HEK293 (cell line): ENCODE measurements around the gene SLC18A2.
A peak's percentile ranks its signal among the peaks of the same experiment; 100 is the strongest.

ENCODE experiments used
- CTCF ChIA-PET: fragments of 350-600 bp; formaldehyde crosslinking; extraction: SDS; loops from one replicate; lab custom pipeline; 2021; ENCODE audit warnings: antibody characterized with exemption; lab: Yijun Ruan, JAX
- POLR2A ChIA-PET: fragments of 300-600 bp; formaldehyde crosslinking; extraction: SDS; loops from one replicate; lab custom pipeline; 2020; ENCODE audit warnings: antibody characterized with exemption, inconsistent platforms; lab: Yijun Ruan, JAX
- H3K27ac ChIP-seq: fragments of 200-500 bp; sonication (Bioruptor generic); 2 replicates; pipeline ENCODE4 v1.5.1; 2014; ENCODE audit warnings: low read depth, low read length, control low read depth, inconsistent platforms; ENCODE audit errors: extremely low read depth
- H3K36me3 ChIP-seq, 2 experiments: fragments of 200-500 bp in 1 of 2; sonication (Bioruptor generic) in 1 of 2; 1 replicate in 1 of 2; 2 replicates in 1 of 2; pipeline ENCODE4 v1.5.1; 2014 to 2017; ENCODE audit warnings: inconsistent platforms in 2 of 2, low read length in 2 of 2; ENCODE audit not compliant: control insufficient read depth in 2 of 2, insufficient read depth in 1 of 2
- H3K4me1 ChIP-seq: fragments of 200-500 bp; sonication (Bioruptor generic); 2 replicates; pipeline ENCODE4 v1.5.1; 2014; ENCODE audit warnings: mild to moderate bottlenecking, low read length, inconsistent platforms; ENCODE audit not compliant: control insufficient read depth, insufficient read depth
- H3K4me3 ChIP-seq: 2 replicates; pipeline ENCODE4 v1.5.1; 2011; ENCODE audit warnings: low read depth, mild to moderate bottlenecking, control low read depth, low read length, moderate library complexity
- H3K9me3 ChIP-seq: fragments of 200-500 bp; sonication (Bioruptor generic); 2 replicates; pipeline ENCODE4 v1.5.1; 2014; ENCODE audit warnings: low read depth, low read length, inconsistent platforms; ENCODE audit not compliant: control insufficient read depth, insufficient read depth
- EGR2 ChIP-seq: fragments of 450-650 bp; formaldehyde crosslinking; IDR thresholded peaks from 2 replicates; pipeline ENCODE4 v1.5.1; 2016; ENCODE audit warnings: low read depth, missing biosample characterization, missing genetic modification characterization
- GLI4 ChIP-seq: fragments of 450-650 bp; formaldehyde crosslinking; IDR thresholded peaks from 2 replicates; pipeline ENCODE4 v1.5.1; 2016; ENCODE audit warnings: missing biosample characterization, missing genetic modification characterization
- HOXC10 ChIP-seq: sonication (generic); formaldehyde crosslinking; IDR thresholded peaks from 2 replicates; pipeline ENCODE4 v1.8.1; 2023; ENCODE audit warnings: mild to moderate bottlenecking, missing genetic modification reagents
- KLF16 ChIP-seq: fragments of 450-650 bp; formaldehyde crosslinking; IDR thresholded peaks from 2 replicates; pipeline ENCODE4 v1.5.1; 2017; ENCODE audit warnings: missing biosample characterization, missing genetic modification characterization
- KLF8 ChIP-seq: fragments of 450-650 bp; formaldehyde crosslinking; IDR thresholded peaks from 2 replicates; pipeline ENCODE4 v1.5.1; 2016; ENCODE audit warnings: missing biosample characterization, missing genetic modification characterization
- PRDM4 ChIP-seq: fragments of 450-650 bp; formaldehyde crosslinking; IDR thresholded peaks from 2 replicates; pipeline ENCODE4 v1.5.1; 2017; ENCODE audit warnings: missing biosample characterization, missing genetic modification characterization
- SCRT1 ChIP-seq: fragments of 450-650 bp; formaldehyde crosslinking; IDR thresholded peaks from 2 replicates; pipeline ENCODE4 v1.5.1; 2016; ENCODE audit warnings: missing biosample characterization, missing genetic modification characterization, borderline replicate concordance
- WT1 ChIP-seq: fragments of 450-650 bp; formaldehyde crosslinking; IDR thresholded peaks from 2 replicates; pipeline ENCODE4 v1.5.1; 2016; ENCODE audit warnings: missing biosample characterization, missing genetic modification characterization
- ZFHX2 ChIP-seq: fragments of 450-650 bp; formaldehyde crosslinking; conservative IDR thresholded peaks from 2 replicates; pipeline ENCODE4 v1.5.1; 2016; ENCODE audit warnings: missing biosample characterization, missing genetic modification characterization
- ZNF138 ChIP-seq: fragments of 450-650 bp; formaldehyde crosslinking; IDR thresholded peaks from 2 replicates; pipeline ENCODE4 v1.5.1; 2016; ENCODE audit warnings: missing biosample characterization, missing genetic modification characterization, borderline replicate concordance
- ZNF157 ChIP-seq: fragments of 450-650 bp; formaldehyde crosslinking; IDR thresholded peaks from 2 replicates; pipeline ENCODE4 v1.5.1; 2016; ENCODE audit warnings: missing biosample characterization, missing genetic modification characterization
- ZNF184 ChIP-seq: fragments of 450-650 bp; IDR thresholded peaks from 2 replicates; pipeline ENCODE4 v1.5.1; 2018; ENCODE audit warnings: missing biosample characterization, mild to moderate bottlenecking, missing genetic modification characterization
- ZNF398 ChIP-seq: fragments of 450-650 bp; formaldehyde crosslinking; IDR thresholded peaks from 2 replicates; pipeline ENCODE4 v1.5.1; 2017; ENCODE audit warnings: missing biosample characterization, missing genetic modification characterization
- ZNF560 ChIP-seq: fragments of 450-650 bp; formaldehyde crosslinking; IDR thresholded peaks from 2 replicates; pipeline ENCODE4 v1.5.1; 2017; ENCODE audit warnings: missing biosample characterization, missing genetic modification characterization, borderline replicate concordance
- ZNF596 ChIP-seq: fragments of 450-650 bp; IDR thresholded peaks from 2 replicates; pipeline ENCODE4 v1.5.0; 2018; ENCODE audit warnings: missing biosample characterization, mild to moderate bottlenecking, missing genetic modification characterization, moderate library complexity
- ZNF621 ChIP-seq: fragments of 450-650 bp; formaldehyde crosslinking; IDR thresholded peaks from 2 replicates; pipeline ENCODE4 v1.5.1; 2017; ENCODE audit warnings: missing biosample characterization, missing genetic modification characterization
- ZNF623 ChIP-seq: fragments of 450-650 bp; formaldehyde crosslinking; IDR thresholded peaks from 2 replicates; pipeline ENCODE4 v1.5.1; 2016; ENCODE audit warnings: missing biosample characterization, missing genetic modification characterization
- ZNF629 ChIP-seq: fragments of 450-650 bp; formaldehyde crosslinking; IDR thresholded peaks from 2 replicates; pipeline ENCODE4 v1.5.1; 2017; ENCODE audit warnings: missing biosample characterization, missing genetic modification characterization
- ZNF645 ChIP-seq: fragments of 450-650 bp; formaldehyde crosslinking; IDR thresholded peaks from 2 replicates; pipeline ENCODE4; 2016; ENCODE audit warnings: missing biosample characterization, missing genetic modification characterization
- ZNF791 ChIP-seq: fragments of 450-650 bp; formaldehyde crosslinking; IDR thresholded peaks from 2 replicates; pipeline ENCODE4 v1.5.1; 2016; ENCODE audit warnings: missing biosample characterization, missing genetic modification characterization
- ZNF837 ChIP-seq: fragments of 450-650 bp; formaldehyde crosslinking; IDR thresholded peaks from 2 replicates; pipeline ENCODE4 v1.5.1; 2016; ENCODE audit warnings: missing biosample characterization, missing genetic modification characterization

The SLC18A2 gene

GRCh38 chr10:117259279-117259678, 18.4 kb downstream of the SLC18A2 start:
- ChIA-PET CTCF (interaction anchor here (0.6 to 0.7 kb wide), 2 partner anchors 13 to 81 kb away, joined by 4 to 5 read pairs; no protein-coding TSS in a partner anchor), POLR2A (no interaction called here)
- peak; percentile 69 for TF ChIP-seq EGR2
- no peak for TF ChIP-seq ZNF791
- TF ChIP-seq ZFHX2 (tag by site-specific recombination), result peak; percentile 48; the same call in 1 of the 2 replicates
- Histone ChIP-seq H3K36me3 (no peaks in the 10 kb centered on the region), H3K27ac (no peak overlapping the region), H3K4me1 (no peaks in the 10 kb centered on the region), H3K4me3 (no peak overlapping the region), H3K9me3 (no peaks in the 10 kb centered on the region)

- H3K27ac ChIP-seq, result no peak overlapping the region
- TF ChIP-seq ZNF837 (tag by site-specific recombination), result no peak
- no peak for TF ChIP-seq ZNF621 (tag by site-specific recombination)
- no peak for TF ChIP-seq ZNF138 (tag by site-specific recombination)
- no peak for TF ChIP-seq WT1
- TF ChIP-seq ZNF623, result no peak
- TF ChIP-seq ZNF596 (tag by site-specific recombination), result no peak
- no peak for TF ChIP-seq ZNF629 (tag by site-specific recombination)
- no peak for TF ChIP-seq GLI4 (tag by site-specific recombination)
- TF ChIP-seq ZNF157 (tag by site-specific recombination), result no peak
- no peak for TF ChIP-seq SCRT1 (tag by site-specific recombination)
- TF ChIP-seq ZNF645 (tag by site-specific recombination), result no peak
- TF ChIP-seq, all 188 proteins: peak for 0
- Histone ChIP-seq H3K9me3 (no peaks in the 10 kb centered on the region), H3K4me1 (no peaks in the 10 kb centered on the region), H3K4me3 (no peak overlapping the region), H3K36me3 (no peaks in the 10 kb centered on the region)
- CTCF ChIA-PET, result no interaction called here
- POLR2A ChIA-PET, result no interaction called here
Measured at GRCh38 chr10:117260084-117260483, 19.2 kb downstream of the SLC18A2 start.

- CTCF ChIA-PET, result interaction anchor here (2.1 kb wide), 1 partner anchor 45 kb away, joined by 4 read pairs; no protein-coding TSS in a partner anchor
- POLR2A ChIA-PET, result interaction anchor here (1.1 kb wide), 1 partner anchor 9 kb away, joined by 12 read pairs; no protein-coding TSS in a partner anchor
- no peaks in the 10 kb centered on the region for H3K4me1 ChIP-seq
- no peaks in the 10 kb centered on the region for H3K9me3 ChIP-seq
- no peak overlapping the region for H3K4me3 ChIP-seq
- H3K27ac ChIP-seq, result no peak overlapping the region
- TF ChIP-seq KLF8 (tag by site-specific recombination), result no peak
- no peak for TF ChIP-seq ZNF837 (tag by site-specific recombination)
- H3K36me3 ChIP-seq, result no peaks in the 10 kb centered on the region
Measured at GRCh38 chr10:117261501-117261900, 20.6 kb downstream of the SLC18A2 start.

- Histone ChIP-seq H3K9me3 (no peaks in the 10 kb centered on the region), H3K36me3 (no peaks in the 10 kb centered on the region), H3K27ac (no peak overlapping the region), H3K4me3 (no peak overlapping the region), H3K4me1 (no peaks in the 10 kb centered on the region)
- ChIA-PET CTCF (interaction anchor here (2.1 kb wide), 1 partner anchor 46 kb away, joined by 4 read pairs; no protein-coding TSS in a partner anchor), POLR2A (no interaction called here)
- TF ChIP-seq ZNF398 (tag by site-specific recombination) (no peak), HOXC10 (CRISPR knock-in tag) (no peak), ZNF184 (tag by site-specific recombination) (no peak), PRDM4 (tag by site-specific recombination) (no peak), KLF16 (tag by site-specific recombination) (no peak), ZNF560 (no peak)
Measured at GRCh38 chr10:117262291-117262902, 21.5 kb downstream of the SLC18A2 start.
